Breast epithelium (tissue), 3 donors: ENCODE data around the gene GNAQ.
A peak's percentile ranks its signal among the peaks of the same experiment; 100 is the strongest.

Experiments used
- CTCF ChIP-seq, 3 donors: fragments of 450-650 bp; IDR thresholded peaks; one replicate each; pipeline ENCODE4 v1.5.1; 2016 to 2017; ENCODE audit warnings: antibody characterized with exemption in 3 of 3, mild to moderate bottlenecking in 3 of 3, moderate library complexity in 3 of 3
- POLR2A ChIP-seq: fragments of 450-650 bp; IDR thresholded peaks from one replicate; pipeline ENCODE4 v1.6.1; 2016; ENCODE audit warnings: antibody characterized with exemption, mild to moderate bottlenecking, moderate library complexity
- POLR2AphosphoS5 ChIP-seq, 3 donors: sonication (generic); formaldehyde crosslinking; IDR thresholded peaks; one replicate each; pipeline ENCODE4 v1.6.1; 2017; ENCODE audit warnings: antibody characterized with exemption in 3 of 3

- TF ChIP-seq POLR2A (peak; percentile 29), POLR2AphosphoS5 (IDR thresholded peaks at IDR 0.05) (peak; percentile 38 to 76 (median 70)), CTCF (IDR thresholded peaks at IDR 0.05) (no peak)
Measured at GRCh38 chr9:78031893-78032729, 500 bp upstream of the GNAQ start.
